Vagina (tissue), 2 donors: ENCODE data around the gene ZNF717.
"Not testable (repeated sequence)": the region's sequence is repeated elsewhere in the genome, so short reads cannot be mapped to it uniquely, and the experiment has no call there.

ENCODE experiments used
- CTCF ChIP-seq, 3 experiments: fragments of 450-650 bp in 2 of 3; fragments of 200-600 bp in 1 of 3; sonication (generic) in 1 of 3; IDR thresholded peaks; one replicate each; pipeline ENCODE4 v1.5.1; 2017 to 2019; ENCODE audit warnings: antibody characterized with exemption in 3 of 3, mild to moderate bottlenecking in 2 of 3, moderate library complexity in 2 of 3
- POLR2A ChIP-seq, 2 donors: fragments of 450-650 bp; IDR thresholded peaks; one replicate each; pipeline ENCODE4 v1.6.1; 2017; ENCODE audit warnings: antibody characterized with exemption in 2 of 2, mild to moderate bottlenecking in 2 of 2, moderate library complexity in 2 of 2
- POLR2AphosphoS5 ChIP-seq, 2 donors: sonication (generic); formaldehyde crosslinking; IDR thresholded peaks; one replicate each; pipeline ENCODE4 v1.9.0; 2017; ENCODE audit warnings: antibody characterized with exemption in 2 of 2, mild to moderate bottlenecking in 2 of 2, low read depth in 1 of 2; ENCODE audit not compliant: insufficient read depth in 1 of 2

GRCh38 chr3:75777742-75778141 is 7.6 kb downstream of the ZNF717 start:
- not testable (repeated sequence) for TF ChIP-seq CTCF (IDR thresholded peaks at IDR 0.05); POLR2AphosphoS5 (IDR thresholded peaks at IDR 0.05; ENCODE audit: insufficient read depth in 1 of 2, low read depth in 1 of 2); POLR2A (IDR thresholded peaks at IDR 0.05)
